Activated CD4-positive, alpha-beta T cell treated with anti-CD3 and anti-CD28 coated beads, Interleukin-10, Interleukin-2, amounts not matched to agents 100 ng/mL and 50 ng/mL, durations not matched to agents 16 hours and 8 hours (primary cell): Measurements from ENCODE around the gene NEURL4.
A peak's percentile ranks its signal among the peaks of the same experiment; 100 is the strongest.
"Not testable (repeated sequence)": the region's sequence is repeated elsewhere in the genome, so short reads cannot be mapped to it uniquely, and the experiment has no call there.

Experiments used
- DNase-seq: peaks from one replicate; pipeline ENCODE4 v3.0.0-alpha.2; 2020

NEURL4 gene

GRCh38 chr17:7328840-7329373 is at the start of gene NEURL4:
Gene NEURL4, minus strand, starts transcription at chr17:7329335. Its CDS starts 23 bp downstream, at chr17:7329312.
- no peak for DNase-seq

- no peak for DNase-seq
Observed at GRCh38 chr17:7374353-7374752, 45.2 kb upstream of the NEURL4 start.

- no peak for DNase-seq
Observed at GRCh38 chr17:7370853-7371252, 41.7 kb upstream of the NEURL4 start.

GRCh38 chr17:7369825-7370224 is 40.7 kb upstream of the NEURL4 start:
- DNase-seq = no peak

GRCh38 chr17:7368599-7368994 is 39.5 kb upstream of the NEURL4 start:
- not testable (repeated sequence) for DNase-seq

GRCh38 chr17:7367918-7368598 is 38.9 kb upstream of the NEURL4 start:
- DNase-seq = no peak

- no peak for DNase-seq
Observed at GRCh38 chr17:7367083-7367482, 37.9 kb upstream of the NEURL4 start.

GRCh38 chr17:7365963-7366362 is 36.8 kb upstream of the NEURL4 start:
- DNase-seq = not testable (repeated sequence)

GRCh38 chr17:7363311-7363710 is 34.2 kb upstream of the NEURL4 start:
- no peak for DNase-seq

GRCh38 chr17:7361906-7362305 is 32.8 kb upstream of the NEURL4 start:
- DNase-seq = no peak

GRCh38 chr17:7357381-7357780 is 28.2 kb upstream of the NEURL4 start:
- DNase-seq = no peak

- DNase-seq = no peak
Observed at GRCh38 chr17:7356756-7357155, 27.6 kb upstream of the NEURL4 start.

GRCh38 chr17:7356072-7356549 is 27.0 kb upstream of the NEURL4 start:
- peak; percentile 92 for DNase-seq

GRCh38 chr17:7355573-7355972 is 26.4 kb upstream of the NEURL4 start:
- DNase-seq = no peak

- DNase-seq = no peak
Observed at GRCh38 chr17:7355053-7355452, 25.9 kb upstream of the NEURL4 start, which contains the start of gene TMEM95. Gene TMEM95, plus strand, starts transcription at chr17:7355156. Its CDS starts 49 bp downstream, at chr17:7355205.

- DNase-seq = peak; percentile 49
Observed at GRCh38 chr17:7354262-7354843, 25.2 kb upstream of the NEURL4 start.

GRCh38 chr17:7352910-7353635 is 23.9 kb upstream of the NEURL4 start:
- no peak for DNase-seq

GRCh38 chr17:7352503-7352889 is 23.4 kb upstream of the NEURL4 start:
- no peak for DNase-seq

GRCh38 chr17:7351665-7352502 is 22.7 kb upstream of the NEURL4 start, which contains the start of gene KCTD11:
Gene KCTD11, plus strand, starts transcription at chr17:7352162.
- DNase-seq = peak; percentile 87

GRCh38 chr17:7348478-7349242 is 19.5 kb upstream of the NEURL4 start:
- DNase-seq = no peak

- DNase-seq = no peak
Observed at GRCh38 chr17:7347630-7348477, 18.7 kb upstream of the NEURL4 start.
